ENCODE results near the gene COPA. TPM values are rescaled to one million over a fixed set of nuclear protein-coding genes. Genes with fewer than 3 reads are reported as not detected.

COPA gene
- total RNA-seq, 1 donor from 2014 or later, result 211 TPM

DNA sequence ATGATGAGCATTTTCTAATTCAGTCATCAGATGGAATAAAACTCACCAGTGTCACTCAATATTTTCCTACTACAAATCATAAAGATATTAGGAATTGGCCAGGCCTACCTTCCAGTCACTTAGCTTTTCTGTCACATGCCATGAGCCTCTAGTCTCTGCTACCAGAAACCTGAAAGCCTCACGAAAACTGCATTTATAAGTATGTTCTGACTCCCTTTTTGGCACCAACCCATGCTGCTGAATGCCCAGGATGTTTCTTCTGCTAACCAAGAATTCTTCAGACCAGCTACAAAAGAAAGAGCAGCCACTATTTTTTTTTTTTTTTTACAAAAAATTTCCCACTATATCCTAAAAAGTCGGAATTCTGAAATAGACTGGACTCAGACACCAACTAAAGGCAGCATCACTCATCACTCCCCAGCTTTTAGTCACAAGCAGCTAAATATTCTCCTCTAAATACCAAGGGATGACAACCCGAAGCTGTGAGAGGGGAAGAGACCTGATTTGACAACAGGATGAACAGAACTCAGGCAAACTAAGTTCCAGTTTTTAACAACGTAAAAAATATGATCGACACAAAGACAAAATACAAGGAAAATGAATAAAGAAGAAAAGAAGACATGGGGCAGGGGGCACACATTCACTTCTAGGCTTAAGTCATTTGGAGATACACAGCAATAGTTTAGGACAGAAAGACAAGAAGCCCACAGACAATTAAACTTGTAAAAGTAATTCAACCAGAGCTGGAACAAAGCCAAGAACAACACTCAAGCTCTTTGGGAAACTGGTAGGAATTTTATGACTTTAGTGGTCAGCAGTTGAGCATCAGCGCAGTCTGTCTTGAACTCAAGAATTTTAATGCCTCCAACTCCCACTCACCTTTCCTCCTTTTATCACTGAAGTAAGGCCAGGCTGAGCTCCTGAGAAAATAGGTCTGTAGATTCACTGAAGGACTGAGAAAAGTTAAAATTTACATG lies 82.4 kb downstream of the COPA start:
- Histone ChIP-seq H3K27me3 (ENCODE audit: control insufficient read depth in 3 of 3, insufficient read depth in 3 of 3, low read length in 3 of 3) (no peaks in the 10 kb centered on the region), H3K27ac (ENCODE audit: low read depth, low read length) (peak overlapping the region; percentile 100), H3K4me3 (ENCODE audit: low read length in 3 of 3) (peak overlapping the region; percentile 97 to 100 (median 99)), H3K36me3 (ENCODE audit: control insufficient read depth in 3 of 3, insufficient read depth in 3 of 3, low read length in 3 of 3) (no peaks in the 10 kb centered on the region), H3K4me1 (ENCODE audit: control insufficient read depth in 3 of 3, insufficient read depth in 3 of 3, low read length in 3 of 3) (peaks cover 28 to 58% (median 41%) of the 10 kb centered on the region in 3 donors), H3K9ac (ENCODE audit: low read depth in 1 of 3, low read length in 3 of 3) (peak overlapping the region; percentile 100), H3K9me3 (ENCODE audit: control insufficient read depth in 3 of 3, low read length in 3 of 3) (no peaks in the 10 kb centered on the region)

- H3K27ac ChIP-seq (ENCODE audit: low read depth, low read length), result peak overlapping the region; percentile 100
- H3K27me3 ChIP-seq (ENCODE audit: control insufficient read depth in 3 of 3, insufficient read depth in 3 of 3, low read length in 3 of 3), result no peaks in the 10 kb centered on the region
- no peaks in the 10 kb centered on the region for H3K9me3 ChIP-seq (ENCODE audit: control insufficient read depth in 3 of 3, low read length in 3 of 3)
- H3K9ac ChIP-seq (ENCODE audit: low read depth in 1 of 3, low read length in 3 of 3), result no peak overlapping the region
- H3K4me3 ChIP-seq (ENCODE audit: low read length in 3 of 3), result no peak overlapping the region
- peaks cover 0 to 6% (median 0%) of the 10 kb centered on the region in 3 donors for H3K36me3 ChIP-seq (ENCODE audit: control insufficient read depth in 3 of 3, insufficient read depth in 3 of 3, low read length in 3 of 3)
- H3K4me1 ChIP-seq (ENCODE audit: control insufficient read depth in 3 of 3, insufficient read depth in 3 of 3, low read length in 3 of 3), result peaks cover 28 to 58% (median 41%) of the 10 kb centered on the region in 3 donors
Measured at GRCh38 chr1:160258177-160258798, 84.8 kb downstream of the COPA start.

DNA sequence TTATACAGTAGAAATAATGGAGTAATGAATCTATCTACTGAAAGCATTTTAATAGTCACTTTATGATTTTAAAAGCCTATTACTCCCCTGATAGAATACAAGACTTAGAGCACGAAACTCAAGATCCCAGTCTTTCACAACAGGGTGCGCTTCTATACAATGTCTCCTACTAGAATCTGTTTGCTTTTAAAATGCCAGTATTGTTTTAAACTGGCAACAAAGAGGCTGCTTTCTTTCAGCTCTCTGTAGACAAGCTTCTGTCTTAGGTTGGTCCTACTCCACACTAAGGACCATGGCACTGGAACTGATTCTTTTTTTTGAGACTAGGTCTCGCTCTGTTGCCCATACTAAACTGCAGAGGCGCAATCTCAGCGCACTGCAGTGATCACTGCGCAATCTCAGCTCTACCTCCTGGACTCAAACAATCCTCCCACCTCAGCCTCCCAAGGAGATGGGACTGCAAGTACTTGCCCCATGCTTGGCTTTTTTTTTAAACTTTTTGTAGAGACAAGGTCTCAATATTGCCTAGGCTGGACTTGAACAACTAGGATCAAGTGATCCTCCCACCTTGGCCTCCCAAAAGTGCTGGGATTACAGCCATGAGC lies 85.5 kb downstream of the COPA start:
- Histone ChIP-seq H3K27me3 (ENCODE audit: control insufficient read depth in 3 of 3, insufficient read depth in 3 of 3, low read length in 3 of 3) (no peaks in the 10 kb centered on the region), H3K4me1 (ENCODE audit: control insufficient read depth in 3 of 3, insufficient read depth in 3 of 3, low read length in 3 of 3) (peaks cover 28 to 54% (median 35%) of the 10 kb centered on the region in 3 donors), H3K27ac (ENCODE audit: low read depth, low read length) (peak overlapping the region; percentile 36), H3K4me3 (ENCODE audit: low read length in 3 of 3) (no peak overlapping the region), H3K9ac (ENCODE audit: low read depth in 1 of 3, low read length in 3 of 3) (no peak overlapping the region), H3K36me3 (ENCODE audit: control insufficient read depth in 3 of 3, insufficient read depth in 3 of 3, low read length in 3 of 3) (peaks cover 0 to 10% (median 0%) of the 10 kb centered on the region in 3 donors), H3K9me3 (ENCODE audit: control insufficient read depth in 3 of 3, low read length in 3 of 3) (no peaks in the 10 kb centered on the region)

DNA sequence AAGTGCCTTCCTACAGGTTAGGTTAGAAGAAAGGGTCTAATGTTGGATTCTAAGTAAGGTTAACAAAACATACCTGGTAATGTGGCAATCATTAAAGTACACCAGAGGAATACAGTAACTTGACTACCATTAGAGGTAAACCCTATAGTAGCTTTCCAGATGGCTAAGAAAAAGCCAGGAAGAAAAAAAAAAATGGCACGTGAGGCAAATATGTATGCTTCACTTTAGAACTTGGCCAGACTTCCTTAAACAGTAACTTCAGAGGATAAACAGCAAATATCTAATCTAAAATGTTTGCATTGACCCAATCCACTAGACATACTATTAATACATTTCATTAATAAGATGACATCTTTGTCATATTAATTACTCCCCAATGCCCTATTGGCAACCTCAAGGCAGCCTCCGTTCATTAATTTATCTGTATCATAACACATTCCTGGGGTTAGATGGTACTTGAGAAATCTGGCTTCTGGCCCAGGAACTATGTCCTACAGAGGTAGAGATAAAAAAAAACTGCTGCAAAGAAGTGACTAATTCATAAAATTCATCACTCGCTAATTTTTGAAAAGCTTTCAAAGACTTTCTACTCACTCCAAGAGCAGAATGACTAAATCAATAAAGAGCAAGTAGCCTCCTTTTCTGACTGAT lies 86.5 kb downstream of the COPA start:
- H3K36me3 ChIP-seq (ENCODE audit: control insufficient read depth in 3 of 3, insufficient read depth in 3 of 3, low read length in 3 of 3), result peaks cover 0 to 10% (median 0%) of the 10 kb centered on the region in 3 donors
- no peaks in the 10 kb centered on the region for H3K27me3 ChIP-seq (ENCODE audit: control insufficient read depth in 3 of 3, insufficient read depth in 3 of 3, low read length in 3 of 3)
- no peak overlapping the region for H3K27ac ChIP-seq (ENCODE audit: low read depth, low read length)
- H3K9ac ChIP-seq (ENCODE audit: low read depth in 1 of 3, low read length in 3 of 3), result no peak overlapping the region
- no peak overlapping the region for H3K4me3 ChIP-seq (ENCODE audit: low read length in 3 of 3)
- no peaks in the 10 kb centered on the region for H3K9me3 ChIP-seq (ENCODE audit: control insufficient read depth in 3 of 3, low read length in 3 of 3)
- H3K4me1 ChIP-seq (ENCODE audit: control insufficient read depth in 3 of 3, insufficient read depth in 3 of 3, low read length in 3 of 3), result peaks cover 30 to 50% (median 40%) of the 10 kb centered on the region in 3 donors

- Histone ChIP-seq H3K27me3 (ENCODE audit: control insufficient read depth in 3 of 3, insufficient read depth in 3 of 3, low read length in 3 of 3) (no peaks in the 10 kb centered on the region), H3K4me3 (ENCODE audit: low read length in 3 of 3) (no peak overlapping the region), H3K9me3 (ENCODE audit: control insufficient read depth in 3 of 3, low read length in 3 of 3) (no peaks in the 10 kb centered on the region), H3K27ac (ENCODE audit: low read depth, low read length) (no peak overlapping the region), H3K4me1 (ENCODE audit: control insufficient read depth in 3 of 3, insufficient read depth in 3 of 3, low read length in 3 of 3) (peaks cover 36 to 53% (median 42%) of the 10 kb centered on the region in 3 donors), H3K9ac (ENCODE audit: low read depth in 1 of 3, low read length in 3 of 3) (no peak overlapping the region), H3K36me3 (ENCODE audit: control insufficient read depth in 3 of 3, insufficient read depth in 3 of 3, low read length in 3 of 3) (peaks cover 0 to 10% (median 0%) of the 10 kb centered on the region in 3 donors)
Measured at GRCh38 chr1:160255781-160256300, 87.2 kb downstream of the COPA start.

GRCh38 chr1:160251687-160252526 lies 91.1 kb downstream of the COPA start:
- Histone ChIP-seq H3K4me1 (ENCODE audit: control insufficient read depth in 3 of 3, insufficient read depth in 3 of 3, low read length in 3 of 3) (peaks cover 13 to 30% (median 22%) of the 10 kb centered on the region in 3 donors), H3K27me3 (ENCODE audit: control insufficient read depth in 3 of 3, insufficient read depth in 3 of 3, low read length in 3 of 3) (no peaks in the 10 kb centered on the region), H3K9ac (ENCODE audit: low read depth in 1 of 3, low read length in 3 of 3) (peak overlapping the region in 2 of 3 donors; percentile 16 to 33), H3K36me3 (ENCODE audit: control insufficient read depth in 3 of 3, insufficient read depth in 3 of 3, low read length in 3 of 3) (peaks cover 0 to 10% (median 0%) of the 10 kb centered on the region in 3 donors), H3K4me3 (ENCODE audit: low read length in 3 of 3) (no peak overlapping the region), H3K9me3 (ENCODE audit: control insufficient read depth in 3 of 3, low read length in 3 of 3) (no peaks in the 10 kb centered on the region), H3K27ac (ENCODE audit: low read depth, low read length) (peak overlapping the region; percentile 63)

DNA sequence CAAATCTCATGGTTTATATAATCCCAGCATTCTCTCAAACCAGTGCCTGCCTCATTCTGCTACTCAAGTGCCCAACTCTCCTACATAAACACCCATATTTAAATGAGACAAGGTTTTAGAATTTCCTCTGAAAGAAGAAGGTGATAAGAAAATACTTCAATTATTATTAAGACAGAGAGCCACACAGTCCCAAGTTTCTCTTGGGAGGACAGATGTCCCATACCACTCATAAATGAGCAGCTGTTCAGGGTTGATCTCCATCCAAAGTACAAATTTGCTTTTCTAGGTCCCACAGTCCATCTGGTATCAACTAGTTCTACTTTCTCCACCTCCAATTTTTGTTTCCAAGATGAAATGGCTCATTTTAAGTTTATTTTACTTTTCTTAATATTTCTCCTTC lies 92.0 kb downstream of the COPA start:
- no peaks in the 10 kb centered on the region for H3K27me3 ChIP-seq (ENCODE audit: control insufficient read depth in 3 of 3, insufficient read depth in 3 of 3, low read length in 3 of 3)
- peak overlapping the region; percentile 63 for H3K27ac ChIP-seq (ENCODE audit: low read depth, low read length)
- H3K9me3 ChIP-seq (ENCODE audit: control insufficient read depth in 3 of 3, low read length in 3 of 3), result no peaks in the 10 kb centered on the region
- peak overlapping the region in 2 of 3 donors; percentile 36 to 47 for H3K9ac ChIP-seq (ENCODE audit: low read depth in 1 of 3, low read length in 3 of 3)
- H3K4me3 ChIP-seq (ENCODE audit: low read length in 3 of 3), result peak overlapping the region in 1 of 3 donors; percentile 5
- peaks cover 17 to 34% (median 25%) of the 10 kb centered on the region in 3 donors for H3K4me1 ChIP-seq (ENCODE audit: control insufficient read depth in 3 of 3, insufficient read depth in 3 of 3, low read length in 3 of 3)
- H3K36me3 ChIP-seq (ENCODE audit: control insufficient read depth in 3 of 3, insufficient read depth in 3 of 3, low read length in 3 of 3), result peaks cover 0 to 10% (median 0%) of the 10 kb centered on the region in 3 donors

GRCh38 chr1:160247053-160247452 lies 96.0 kb downstream of the COPA start:
- peaks cover 0 to 3% (median 0%) of the 10 kb centered on the region in 3 donors for H3K36me3 ChIP-seq (ENCODE audit: control insufficient read depth in 3 of 3, insufficient read depth in 3 of 3, low read length in 3 of 3)
- H3K9me3 ChIP-seq (ENCODE audit: control insufficient read depth in 3 of 3, low read length in 3 of 3), result no peaks in the 10 kb centered on the region
- no peak overlapping the region for H3K4me3 ChIP-seq (ENCODE audit: low read length in 3 of 3)
- H3K27me3 ChIP-seq (ENCODE audit: control insufficient read depth in 3 of 3, insufficient read depth in 3 of 3, low read length in 3 of 3), result no peaks in the 10 kb centered on the region
- no peak overlapping the region for H3K9ac ChIP-seq (ENCODE audit: low read depth in 1 of 3, low read length in 3 of 3)
- H3K27ac ChIP-seq (ENCODE audit: low read depth, low read length), result peak overlapping the region; percentile 51
- peaks cover 46 to 49% (median 49%) of the 10 kb centered on the region in 3 donors for H3K4me1 ChIP-seq (ENCODE audit: control insufficient read depth in 3 of 3, insufficient read depth in 3 of 3, low read length in 3 of 3)
